ENCODE measurements around the gene TUBA1C. TPM values are rescaled to one million over a fixed set of nuclear protein-coding genes. Genes with fewer than 3 reads are reported as not detected.
A peak's percentile ranks its signal among the peaks of the same experiment; 100 is the strongest.
"Not testable (repeated sequence)": the region's sequence is repeated elsewhere in the genome, so short reads cannot be mapped to it uniquely, and the experiment has no call there.

TUBA1C gene
- total and polyA plus RNA-seq, 5 experiments from 2014 or later = 17.5 to 25.4 (median 23.5) TPM

GRCh38 chr12:49231878-49232655 lies 32.8 kb upstream of the TUBA1C start:
- no peaks in the 10 kb centered on the region for H3K27me3 Mint-ChIP-seq
- H3K9me3 Mint-ChIP-seq = no peaks in the 10 kb centered on the region
- DNase-seq (no peak), ATAC-seq (no peak)
- H3K36me3 Mint-ChIP-seq = no peaks in the 10 kb centered on the region
- POLR2A ChIA-PET = interaction anchor here (3.6 to 5.5 kb wide), 2 partner anchors 43 to 101 kb away, joined by 30 to 47 read pairs; partner anchors contain the start of genes TUBA1A and TUBA1B
- H3K4me3 Mint-ChIP-seq = no peak overlapping the region
- peaks cover 0 to 12% (median 4%) of the 10 kb centered on the region in 4 donors for H3K4me1 Mint-ChIP-seq
- H3K27ac Mint-ChIP-seq = no peak overlapping the region

- POLR2A ChIA-PET = interaction anchor here (3.6 to 5.5 kb wide), 2 partner anchors 44 to 102 kb away, joined by 30 to 47 read pairs; partner anchors contain the start of genes TUBA1A and TUBA1B
- no peak for DNase-seq
- no peaks in the 10 kb centered on the region for H3K36me3 Mint-ChIP-seq
- no peaks in the 10 kb centered on the region for H3K27me3 Mint-ChIP-seq
- H3K9me3 Mint-ChIP-seq = no peaks in the 10 kb centered on the region
- no peak for ATAC-seq
- peak overlapping the region in 9 of 10 donors; percentile 42 to 92 (median 67) for H3K4me3 Mint-ChIP-seq
- H3K4me1 Mint-ChIP-seq = peaks cover 0 to 12% (median 4%) of the 10 kb centered on the region in 4 donors
- H3K27ac Mint-ChIP-seq = peak overlapping the region in 9 of 10 donors; percentile 12 to 84 (median 61)
These were observed 31.7 kb upstream of the TUBA1C start for GRCh38 chr12:49232940-49233841.

GRCh38 chr12:49233842-49234526 lies 30.9 kb upstream of the TUBA1C start:
- Mint-ChIP-seq H3K27me3 (no peaks in the 10 kb centered on the region), H3K4me3 (peak overlapping the region in 9 of 10 donors; percentile 41 to 93 (median 78)), H3K36me3 (no peaks in the 10 kb centered on the region), H3K4me1 (peaks cover 0 to 12% (median 4%) of the 10 kb centered on the region in 4 donors), H3K27ac (peak overlapping the region in 9 of 10 donors; percentile 43 to 92 (median 79)), H3K9me3 (no peaks in the 10 kb centered on the region)
- POLR2A ChIA-PET = interaction anchor here (0.6 to 5.5 kb wide), 4 partner anchors 22 to 146 kb away, joined by 3 to 47 read pairs (median 20); partner anchors contain the start of genes TUBA1A and TUBA1B
- DNase-seq = peak in 1 of 10 donors; percentile 18
- no peak for ATAC-seq

- H3K9me3 Mint-ChIP-seq = no peaks in the 10 kb centered on the region
- DNase-seq = no peak
- H3K36me3 Mint-ChIP-seq = no peaks in the 10 kb centered on the region
- POLR2A ChIA-PET = interaction anchor here (5.5 kb wide), 1 partner anchor 47 kb away, joined by 47 read pairs; the partner anchor contains the start of gene TUBA1A
- H3K27me3 Mint-ChIP-seq = peaks cover 0 to 4% (median 0%) of the 10 kb centered on the region in 5 donors
- H3K4me3 Mint-ChIP-seq = peak overlapping the region in 2 of 10 donors; percentile 39 to 48
- H3K4me1 Mint-ChIP-seq = peaks cover 0 to 12% (median 4%) of the 10 kb centered on the region in 4 donors
- H3K27ac Mint-ChIP-seq = no peak overlapping the region
- no peak for ATAC-seq
These were observed 28.5 kb upstream of the TUBA1C start for GRCh38 chr12:49236423-49236822.

GRCh38 chr12:49243631-49244030 lies 21.3 kb upstream of the TUBA1C start:
- no peak for ATAC-seq
- DNase-seq = no peak
- H3K9me3 Mint-ChIP-seq = no peaks in the 10 kb centered on the region
- H3K4me3 Mint-ChIP-seq = no peak overlapping the region
- POLR2A ChIA-PET = interaction anchor here (0.7 kb wide), 1 partner anchor 217 kb away, joined by 4 read pairs; no protein-coding TSS in a partner anchor
- H3K27me3 Mint-ChIP-seq = peaks cover 0 to 7% (median 0%) of the 10 kb centered on the region in 5 donors
- no peaks in the 10 kb centered on the region for H3K36me3 Mint-ChIP-seq
- no peak overlapping the region for H3K27ac Mint-ChIP-seq
- H3K4me1 Mint-ChIP-seq = no peaks in the 10 kb centered on the region

- no peak for ATAC-seq
- DNase-seq = no peak
- peaks cover 0 to 7% (median 0%) of the 10 kb centered on the region in 5 donors for H3K27me3 Mint-ChIP-seq
- no peaks in the 10 kb centered on the region for H3K9me3 Mint-ChIP-seq
- H3K4me3 Mint-ChIP-seq = no peak overlapping the region
- no peaks in the 10 kb centered on the region for H3K36me3 Mint-ChIP-seq
- no peak overlapping the region for H3K27ac Mint-ChIP-seq
- POLR2A ChIA-PET = interaction anchor here (0.6 to 0.7 kb wide), 2 partner anchors 216 kb away, joined by 4 to 7 read pairs; no protein-coding TSS in a partner anchor
- no peaks in the 10 kb centered on the region for H3K4me1 Mint-ChIP-seq
These were observed 20.7 kb upstream of the TUBA1C start for GRCh38 chr12:49244176-49244575.

GRCh38 chr12:49251357-49251756 lies 13.5 kb upstream of the TUBA1C start:
- no peaks in the 10 kb centered on the region for H3K36me3 Mint-ChIP-seq

GRCh38 chr12:49253033-49253623 lies 11.8 kb upstream of the TUBA1C start:
- POLR2A ChIA-PET = no interaction called here
- DNase-seq (no peak), ATAC-seq (no peak)
- Mint-ChIP-seq H3K4me3 (no peak overlapping the region), H3K36me3 (no peaks in the 10 kb centered on the region), H3K27ac (no peak overlapping the region), H3K4me1 (peaks cover 0 to 2% (median 0%) of the 10 kb centered on the region in 4 donors), H3K27me3 (no peaks in the 10 kb centered on the region), H3K9me3 (no peaks in the 10 kb centered on the region)

More at GRCh38 chr12:49251357-49251756, 13.5 kb upstream of the TUBA1C start:
- POLR2A ChIA-PET = interaction anchor here (0.6 to 0.7 kb wide), 2 partner anchors 63 to 304 kb away, joined by 3 to 4 read pairs; no protein-coding TSS in a partner anchor
- H3K9me3 Mint-ChIP-seq = no peaks in the 10 kb centered on the region
- no peak for ATAC-seq
- H3K4me1 Mint-ChIP-seq = no peaks in the 10 kb centered on the region
- H3K27ac Mint-ChIP-seq = no peak overlapping the region
- no peak overlapping the region for H3K4me3 Mint-ChIP-seq
- H3K27me3 Mint-ChIP-seq = no peaks in the 10 kb centered on the region
- DNase-seq = no peak

- H3K4me3 Mint-ChIP-seq, DNase-seq, ATAC-seq, H3K4me1 Mint-ChIP-seq, POLR2A ChIA-PET, H3K36me3 Mint-ChIP-seq, H3K27me3 Mint-ChIP-seq, H3K9me3 Mint-ChIP-seq, H3K27ac Mint-ChIP-seq: not testable (repeated sequence)
These were observed 9.4 kb upstream of the TUBA1C start for GRCh38 chr12:49255456-49255855.

GRCh38 chr12:49255857-49256637 lies 8.8 kb upstream of the TUBA1C start:
- POLR2A ChIA-PET = interaction anchor here (0.7 kb wide), 1 partner anchor 1954 kb away, joined by 3 read pairs; no protein-coding TSS in a partner anchor
- DNase-seq (no peak), ATAC-seq (no peak)
- Mint-ChIP-seq H3K9me3 (no peaks in the 10 kb centered on the region), H3K27me3 (no peaks in the 10 kb centered on the region), H3K4me3 (no peak overlapping the region), H3K27ac (no peak overlapping the region), H3K4me1 (peaks cover 0 to 2% (median 0%) of the 10 kb centered on the region in 4 donors), H3K36me3 (no peaks in the 10 kb centered on the region)

- H3K4me3 Mint-ChIP-seq, ATAC-seq, H3K4me1 Mint-ChIP-seq, H3K27me3 Mint-ChIP-seq, POLR2A ChIA-PET, H3K9me3 Mint-ChIP-seq, H3K27ac Mint-ChIP-seq, H3K36me3 Mint-ChIP-seq, DNase-seq: not testable (repeated sequence)
These were observed 7.2 kb upstream of the TUBA1C start for GRCh38 chr12:49257508-49258184.

All from naive thymus-derived CD8-positive, alpha-beta T cell (primary cell).